Measurements from ENCODE around the gene RSL24D1.

Gene RSL24D1

GRCh38 chr15:55230051-55230670, 33.4 kb upstream of the RSL24D1 start:
- Mint-ChIP-seq H3K4me1 (ENCODE audit: low read depth) (peaks cover 26% of the 10 kb centered on the region), H3K4me3 (no peak overlapping the region), H3K9me3 (no peaks in the 10 kb centered on the region), H3K27me3 (ENCODE audit: low read depth) (no peaks in the 10 kb centered on the region), H3K27ac (peak overlapping the region; percentile 50), H3K36me3 (ENCODE audit: low read depth) (peaks cover 49% of the 10 kb centered on the region)
- DNase-seq (ENCODE audit: low spot score) = no peak

GRCh38 chr15:55226127-55226526, 29.4 kb upstream of the RSL24D1 start:
- Mint-ChIP-seq H3K27me3 (ENCODE audit: low read depth) (no peaks in the 10 kb centered on the region), H3K9me3 (no peaks in the 10 kb centered on the region), H3K27ac (no peak overlapping the region), H3K4me1 (ENCODE audit: low read depth) (peaks cover 50% of the 10 kb centered on the region), H3K4me3 (no peak overlapping the region), H3K36me3 (ENCODE audit: low read depth) (peaks cover 49% of the 10 kb centered on the region)
- DNase-seq (ENCODE audit: low spot score) = no peak

DNA sequence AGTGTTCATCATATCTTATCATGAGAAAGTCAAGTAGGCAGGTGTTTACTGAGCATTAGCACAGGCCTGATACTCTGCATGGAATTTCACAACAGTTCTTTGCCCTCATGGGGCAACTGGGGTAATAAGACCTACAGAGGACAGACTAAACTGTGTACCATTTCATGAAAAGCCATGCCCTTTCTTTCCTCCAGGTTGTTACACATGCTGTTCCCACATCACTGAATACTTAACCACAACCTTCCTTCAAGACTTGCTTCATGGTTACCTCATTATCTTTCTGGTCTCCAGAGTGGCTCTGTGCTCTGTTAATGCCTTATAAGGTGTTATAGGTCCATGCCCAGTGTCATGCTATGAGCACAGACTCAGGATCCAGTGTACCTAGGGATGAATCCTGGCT, 28.2 kb upstream of the RSL24D1 start:
- Mint-ChIP-seq H3K27ac (peak overlapping the region; percentile 54), H3K4me3 (peak overlapping the region; percentile 39), H3K36me3 (ENCODE audit: low read depth) (peaks cover 46% of the 10 kb centered on the region), H3K9me3 (no peaks in the 10 kb centered on the region), H3K4me1 (ENCODE audit: low read depth) (peaks cover 46% of the 10 kb centered on the region), H3K27me3 (ENCODE audit: low read depth) (no peaks in the 10 kb centered on the region)
- DNase-seq (ENCODE audit: low spot score) = no peak

- no peak for DNase-seq (ENCODE audit: low spot score)
- Mint-ChIP-seq H3K4me1 (ENCODE audit: low read depth) (peaks cover 62% of the 10 kb centered on the region), H3K4me3 (peak overlapping the region; percentile 66), H3K27ac (peak overlapping the region; percentile 64), H3K36me3 (ENCODE audit: low read depth) (peaks cover 43% of the 10 kb centered on the region), H3K27me3 (ENCODE audit: low read depth) (no peaks in the 10 kb centered on the region), H3K9me3 (no peaks in the 10 kb centered on the region)
These were observed 25.8 kb upstream of the RSL24D1 start for GRCh38 chr15:55222588-55222987.

DNA sequence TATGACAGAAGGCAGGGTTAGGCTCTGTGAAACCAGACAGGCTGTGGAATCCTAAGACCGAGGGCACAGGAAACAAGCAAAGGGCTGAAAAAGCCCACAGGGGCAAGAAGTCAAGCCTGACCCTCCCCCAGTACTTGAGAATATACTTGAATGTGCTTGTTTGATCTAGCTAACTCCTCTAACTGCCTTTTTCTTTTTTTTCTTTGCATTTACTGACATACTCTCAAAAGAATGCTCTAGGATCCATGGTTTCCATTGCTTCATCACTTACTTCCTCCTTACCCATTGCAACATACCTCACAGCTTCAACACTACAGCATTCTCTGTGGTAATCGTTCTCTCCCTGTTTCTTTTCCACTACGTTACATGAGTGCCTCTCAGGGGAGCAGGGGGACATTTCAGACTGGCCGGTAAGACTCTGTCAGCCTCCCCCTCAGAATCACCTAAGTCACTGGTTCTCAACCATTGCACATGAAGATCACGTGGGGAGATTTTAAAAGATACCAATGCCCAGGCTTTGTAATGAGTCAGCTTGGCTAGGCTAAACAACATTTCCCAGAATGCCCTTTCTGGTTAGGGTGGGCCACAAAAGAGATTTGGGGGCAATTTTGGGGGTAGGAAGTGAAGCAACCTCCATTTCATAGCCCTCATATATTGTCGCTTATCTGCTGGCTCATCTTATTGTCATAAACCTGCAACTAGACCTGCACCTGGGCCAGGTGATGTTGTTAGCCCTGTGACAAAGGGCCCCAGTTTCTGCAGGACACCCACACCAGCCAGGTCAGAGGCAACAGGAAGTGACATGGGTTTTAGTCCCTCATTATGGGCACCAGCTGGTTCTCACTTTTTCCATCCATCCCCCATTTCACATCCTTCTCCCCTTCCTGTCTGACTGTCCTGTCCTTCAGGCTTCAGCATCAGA, 24.6 kb upstream of the RSL24D1 start:
- H3K4me1 Mint-ChIP-seq (ENCODE audit: low read depth) = peaks cover 62% of the 10 kb centered on the region
- no peaks in the 10 kb centered on the region for H3K27me3 Mint-ChIP-seq (ENCODE audit: low read depth)
- peak overlapping the region; percentile 88 for H3K27ac Mint-ChIP-seq
- H3K4me3 Mint-ChIP-seq = peak overlapping the region; percentile 69
- H3K36me3 Mint-ChIP-seq (ENCODE audit: low read depth) = peaks cover 43% of the 10 kb centered on the region
- DNase-seq (ENCODE audit: low spot score) = peak; percentile 46
- no peaks in the 10 kb centered on the region for H3K9me3 Mint-ChIP-seq

- peaks cover 59% of the 10 kb centered on the region for H3K4me1 Mint-ChIP-seq (ENCODE audit: low read depth)
- H3K27ac Mint-ChIP-seq = peak overlapping the region; percentile 88
- H3K36me3 Mint-ChIP-seq (ENCODE audit: low read depth) = peaks cover 37% of the 10 kb centered on the region
These were observed 23.9 kb upstream of the RSL24D1 start for GRCh38 chr15:55220606-55221005.

GRCh38 chr15:55218056-55218455, 21.3 kb upstream of the RSL24D1 start:
- peak overlapping the region; percentile 11 for H3K27ac Mint-ChIP-seq
- H3K9me3 Mint-ChIP-seq = no peaks in the 10 kb centered on the region
- H3K4me1 Mint-ChIP-seq (ENCODE audit: low read depth) = peaks cover 42% of the 10 kb centered on the region
- no peak overlapping the region for H3K4me3 Mint-ChIP-seq
- H3K27me3 Mint-ChIP-seq (ENCODE audit: low read depth) = no peaks in the 10 kb centered on the region
- peaks cover 29% of the 10 kb centered on the region for H3K36me3 Mint-ChIP-seq (ENCODE audit: low read depth)
- no peak for DNase-seq (ENCODE audit: low spot score)

More at GRCh38 chr15:55220606-55221005, 23.9 kb upstream of the RSL24D1 start:
- no peak for DNase-seq (ENCODE audit: low spot score)
- Mint-ChIP-seq H3K9me3 (no peaks in the 10 kb centered on the region), H3K4me3 (peak overlapping the region; percentile 69), H3K27me3 (ENCODE audit: low read depth) (no peaks in the 10 kb centered on the region)

DNA sequence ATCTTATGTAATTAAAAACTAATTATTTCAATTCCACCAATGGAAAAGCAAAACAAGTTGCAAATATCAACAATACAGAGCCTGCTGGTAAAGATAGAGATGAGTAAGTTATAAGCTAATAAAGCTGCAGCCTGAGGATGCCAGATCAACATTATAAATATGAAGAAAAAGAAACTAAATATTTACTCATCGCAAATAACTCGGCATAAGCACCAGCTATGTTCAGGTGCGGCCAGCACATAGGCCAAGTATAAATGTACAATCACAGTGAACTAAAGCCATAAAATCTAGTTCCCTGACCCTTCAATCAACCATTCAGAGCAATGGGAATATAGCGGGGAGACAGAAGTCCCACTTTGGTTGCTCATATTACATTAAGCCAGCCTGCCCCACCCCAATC, 7.7 kb upstream of the RSL24D1 start:
- no peak for DNase-seq (ENCODE audit: low spot score)
- H3K9me3 Mint-ChIP-seq = no peaks in the 10 kb centered on the region
- no peak overlapping the region for H3K27ac Mint-ChIP-seq
- H3K4me1 Mint-ChIP-seq (ENCODE audit: low read depth) = peaks cover 3% of the 10 kb centered on the region
- peaks cover 18% of the 10 kb centered on the region for H3K36me3 Mint-ChIP-seq (ENCODE audit: low read depth)
- no peaks in the 10 kb centered on the region for H3K27me3 Mint-ChIP-seq (ENCODE audit: low read depth)
- H3K4me3 Mint-ChIP-seq = no peak overlapping the region

- Mint-ChIP-seq H3K27ac (no peak overlapping the region), H3K9me3 (peaks cover 6% of the 10 kb centered on the region), H3K27me3 (ENCODE audit: low read depth) (no peaks in the 10 kb centered on the region), H3K4me1 (ENCODE audit: low read depth) (peaks cover 9% of the 10 kb centered on the region), H3K4me3 (no peak overlapping the region), H3K36me3 (ENCODE audit: low read depth) (peaks cover 23% of the 10 kb centered on the region)
- DNase-seq (ENCODE audit: low spot score) = no peak
These were observed 5.5 kb upstream of the RSL24D1 start for GRCh38 chr15:55202206-55202605.

- no peaks in the 10 kb centered on the region for H3K27me3 Mint-ChIP-seq (ENCODE audit: low read depth)
- H3K4me3 Mint-ChIP-seq = peak overlapping the region; percentile 20
- H3K4me1 Mint-ChIP-seq (ENCODE audit: low read depth) = peaks cover 9% of the 10 kb centered on the region
- DNase-seq (ENCODE audit: low spot score) = no peak
- peaks cover 6% of the 10 kb centered on the region for H3K9me3 Mint-ChIP-seq
- no peak overlapping the region for H3K27ac Mint-ChIP-seq
- H3K36me3 Mint-ChIP-seq (ENCODE audit: low read depth) = peaks cover 16% of the 10 kb centered on the region
These were observed 2.0 kb upstream of the RSL24D1 start for GRCh38 chr15:55198706-55199105.

GRCh38 chr15:55197719-55198118, 978 bp upstream of the RSL24D1 start:
- Mint-ChIP-seq H3K4me1 (ENCODE audit: low read depth) (peaks cover 15% of the 10 kb centered on the region), H3K27me3 (ENCODE audit: low read depth) (no peaks in the 10 kb centered on the region), H3K4me3 (no peak overlapping the region), H3K9me3 (peaks cover 6% of the 10 kb centered on the region), H3K27ac (no peak overlapping the region), H3K36me3 (ENCODE audit: low read depth) (peaks cover 19% of the 10 kb centered on the region)
- DNase-seq (ENCODE audit: low spot score) = no peak

DNA sequence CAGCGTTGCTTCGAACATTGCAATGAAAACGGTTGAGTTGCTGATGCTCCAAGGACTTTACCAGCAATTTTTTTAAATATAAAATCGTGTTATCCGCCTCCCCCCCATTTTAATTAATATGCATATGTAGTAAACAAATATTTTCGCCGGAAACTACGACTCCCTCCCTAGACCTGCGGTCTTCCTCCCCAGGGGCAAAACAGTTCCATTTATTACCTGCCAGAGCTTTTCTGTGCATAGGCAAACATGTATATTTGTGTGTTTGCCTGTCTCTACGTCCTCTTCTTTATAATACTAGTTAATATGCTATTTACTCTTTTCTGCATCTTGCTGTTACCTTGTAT, 593 bp upstream of the RSL24D1 start:
- Mint-ChIP-seq H3K4me3 (no peak overlapping the region), H3K36me3 (ENCODE audit: low read depth) (peaks cover 19% of the 10 kb centered on the region), H3K9me3 (peaks cover 6% of the 10 kb centered on the region), H3K4me1 (ENCODE audit: low read depth) (peaks cover 15% of the 10 kb centered on the region), H3K27ac (no peak overlapping the region), H3K27me3 (ENCODE audit: low read depth) (no peaks in the 10 kb centered on the region)
- DNase-seq (ENCODE audit: low spot score) = no peak

- Mint-ChIP-seq H3K27me3 (ENCODE audit: low read depth) (no peaks in the 10 kb centered on the region), H3K4me1 (ENCODE audit: low read depth) (peaks cover 18% of the 10 kb centered on the region), H3K36me3 (ENCODE audit: low read depth) (peaks cover 22% of the 10 kb centered on the region), H3K4me3 (no peak overlapping the region), H3K9me3 (peaks cover 6% of the 10 kb centered on the region), H3K27ac (no peak overlapping the region)
- no peak for DNase-seq (ENCODE audit: low spot score)
These were observed 745 bp downstream of the RSL24D1 start for GRCh38 chr15:55195996-55196395.

DNA sequence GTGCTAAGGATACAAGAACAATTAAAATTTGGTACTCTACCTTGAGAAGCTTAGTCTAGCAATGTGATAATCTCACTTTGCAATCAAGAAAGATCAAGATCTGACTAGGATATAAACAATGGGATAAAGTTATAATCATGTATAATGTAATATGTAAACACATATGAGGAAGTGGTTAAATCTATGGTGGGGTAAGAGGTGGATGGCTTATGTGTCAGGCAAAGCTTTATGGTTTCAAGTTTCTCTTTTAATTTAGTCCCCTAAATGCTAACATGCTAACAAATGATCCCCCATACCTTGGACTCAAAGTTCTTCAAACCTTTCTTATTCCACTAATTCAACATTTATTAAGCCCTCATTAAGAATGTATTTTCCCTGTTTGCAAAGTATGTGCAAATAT, 2.5 kb downstream of the RSL24D1 start:
- no peaks in the 10 kb centered on the region for H3K27me3 Mint-ChIP-seq (ENCODE audit: low read depth)
- no peak overlapping the region for H3K4me3 Mint-ChIP-seq
- H3K4me1 Mint-ChIP-seq (ENCODE audit: low read depth) = peaks cover 13% of the 10 kb centered on the region
- peaks cover 26% of the 10 kb centered on the region for H3K36me3 Mint-ChIP-seq (ENCODE audit: low read depth)
- DNase-seq (ENCODE audit: low spot score) = no peak
- peaks cover 4% of the 10 kb centered on the region for H3K9me3 Mint-ChIP-seq
- no peak overlapping the region for H3K27ac Mint-ChIP-seq
